NCI-H510A treated with DMSO at 0.1 percent for 48 hours (cell line): Measurements from ENCODE around the gene CCDC136.

Experiments used
- DNase-seq: peaks from one replicate; lab custom pipeline; 2025; lab: John Stamatoyannopoulos, UW

CCDC136 gene

DNA sequence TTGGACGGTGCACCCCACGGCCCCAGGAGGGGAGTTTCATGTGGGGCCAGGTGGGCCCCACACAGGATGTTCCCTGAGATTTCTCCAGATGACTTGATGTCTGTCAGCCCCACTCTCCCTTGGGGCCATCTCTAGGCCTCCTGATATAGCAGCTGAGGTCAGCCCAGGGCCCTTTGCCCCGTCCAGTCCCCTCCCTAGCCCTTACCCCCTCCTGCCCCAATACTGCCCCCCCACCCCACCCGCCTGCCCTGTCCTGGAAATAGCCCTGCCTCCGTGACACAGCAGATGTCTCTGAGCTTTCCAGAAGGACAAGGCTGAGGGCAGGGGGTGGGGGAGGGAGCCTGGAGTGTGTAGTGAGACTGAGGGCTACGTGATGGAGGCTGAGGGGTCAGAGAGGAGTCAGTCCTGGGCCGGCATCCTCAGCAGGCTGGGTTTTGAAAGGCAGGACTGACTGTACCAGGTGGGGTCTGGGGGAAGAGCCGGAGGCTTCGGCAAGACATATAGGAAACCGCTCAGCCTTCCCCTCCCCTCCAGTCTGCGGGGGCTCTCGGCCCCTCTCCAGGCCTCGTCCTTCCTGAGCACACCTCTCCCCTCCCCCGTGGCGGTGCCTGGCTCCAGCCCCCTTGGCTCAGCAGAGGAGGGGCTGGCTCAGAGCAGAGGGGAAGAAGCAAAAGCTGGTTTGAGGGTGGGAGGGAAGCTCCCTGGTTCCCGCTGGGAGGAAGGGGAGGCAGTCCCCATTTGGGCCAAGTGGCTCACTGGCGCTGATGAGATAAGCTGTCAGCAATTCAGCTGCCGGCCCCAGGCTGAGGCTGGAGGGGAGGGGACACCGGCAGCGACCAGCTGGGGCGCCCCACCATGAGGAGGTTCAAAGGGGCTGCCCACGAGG is 40.5 kb downstream of the CCDC136 start:
- no peak for DNase-seq

DNA sequence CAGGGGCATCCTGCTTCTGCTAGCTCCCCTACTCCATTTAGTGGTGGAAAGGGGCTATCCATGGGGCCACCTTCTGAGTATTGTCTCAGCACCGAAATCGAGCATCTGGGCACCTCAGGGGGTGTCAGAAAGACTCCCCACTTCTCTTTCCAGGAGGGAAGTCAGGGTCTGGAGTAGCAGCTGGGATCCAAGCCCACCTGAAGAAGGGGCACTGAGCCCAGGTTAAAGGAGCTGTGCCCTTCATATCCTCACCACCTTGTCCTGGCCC is 41.0 kb downstream of the CCDC136 start:
- no peak for DNase-seq

DNA sequence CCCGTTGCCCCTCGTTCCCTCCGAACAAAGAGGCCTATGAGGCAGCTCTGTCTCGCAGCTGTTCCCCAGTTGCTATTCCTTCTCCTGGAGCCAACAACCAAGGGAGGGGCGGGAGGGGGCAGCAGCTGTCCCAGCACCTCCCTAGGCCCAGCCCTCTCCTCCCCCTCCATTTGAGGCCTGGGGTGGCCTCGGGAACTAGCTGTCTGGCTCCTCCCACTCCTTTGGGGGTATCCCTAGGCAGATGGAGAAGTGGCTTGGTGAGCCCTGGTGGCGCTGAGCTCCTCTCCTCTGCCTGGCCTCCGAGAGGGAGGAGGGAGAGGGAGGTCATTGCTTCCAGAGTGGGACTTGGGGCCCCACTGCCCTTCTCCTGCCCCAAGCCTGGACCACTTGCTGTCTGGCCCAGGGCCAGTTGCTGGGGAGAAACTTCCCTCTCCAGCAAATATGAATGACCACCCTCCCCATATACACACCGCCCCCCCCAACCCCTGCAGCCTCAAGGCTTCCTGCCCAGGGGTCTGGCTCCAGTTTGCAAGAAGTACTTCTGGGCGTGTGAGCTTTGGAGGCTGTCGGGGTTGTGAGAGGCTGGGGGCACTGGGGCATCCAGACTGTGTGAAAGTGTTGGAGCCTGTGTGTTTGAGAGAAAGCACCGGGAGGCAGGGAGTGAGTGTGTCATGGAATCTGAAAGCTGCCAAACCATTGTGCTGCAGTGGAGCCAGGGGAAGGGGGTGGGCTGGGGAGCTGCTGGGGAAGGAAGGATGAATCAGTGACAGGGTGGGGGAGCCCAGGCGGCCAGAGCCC is 41.6 kb downstream of the CCDC136 start:
- DNase-seq, result no peak

DNA sequence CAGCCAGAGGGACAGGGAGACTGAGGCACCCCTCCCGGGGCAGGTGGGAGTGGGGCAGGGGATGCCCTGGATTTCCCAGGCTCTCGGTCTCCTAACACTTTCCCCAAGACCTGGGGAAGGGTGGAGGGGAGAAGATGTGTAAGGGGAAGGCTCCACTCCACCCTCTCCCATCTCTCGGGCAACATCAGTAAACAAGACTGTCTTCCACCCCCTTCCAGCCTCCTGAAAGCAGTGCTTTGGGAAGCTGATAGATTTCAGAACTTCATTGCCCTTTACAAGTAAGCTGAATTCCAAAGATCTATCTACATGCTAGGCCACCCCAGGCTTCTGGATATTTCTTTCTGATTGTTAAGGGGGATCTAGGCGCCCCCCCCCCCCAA is 42.2 kb downstream of the CCDC136 start:
- no peak for DNase-seq

DNA sequence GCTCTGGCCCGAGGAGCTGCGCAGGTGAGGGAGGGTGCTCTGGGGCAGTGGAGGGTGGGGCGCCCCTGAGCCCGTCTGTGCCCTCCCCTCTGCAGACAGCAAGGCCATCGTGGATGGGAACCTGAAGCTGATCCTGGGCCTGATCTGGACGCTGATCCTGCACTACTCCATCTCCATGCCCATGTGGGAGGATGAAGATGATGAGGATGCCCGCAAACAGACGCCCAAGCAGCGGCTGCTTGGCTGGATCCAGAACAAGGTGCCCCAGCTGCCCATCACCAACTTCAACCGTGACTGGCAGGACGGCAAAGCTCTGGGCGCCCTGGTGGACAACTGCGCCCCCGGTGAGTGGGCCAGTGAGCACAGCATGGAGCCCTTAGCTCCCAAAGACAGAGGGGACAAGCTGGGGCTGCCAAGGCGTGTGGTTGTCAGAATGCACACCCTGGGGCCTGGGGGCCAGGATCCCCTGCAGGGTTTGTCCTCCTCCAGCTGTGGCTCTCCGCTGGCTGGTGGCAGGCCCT is 43.5 kb downstream of the CCDC136 start:
- DNase-seq, result no peak

DNA sequence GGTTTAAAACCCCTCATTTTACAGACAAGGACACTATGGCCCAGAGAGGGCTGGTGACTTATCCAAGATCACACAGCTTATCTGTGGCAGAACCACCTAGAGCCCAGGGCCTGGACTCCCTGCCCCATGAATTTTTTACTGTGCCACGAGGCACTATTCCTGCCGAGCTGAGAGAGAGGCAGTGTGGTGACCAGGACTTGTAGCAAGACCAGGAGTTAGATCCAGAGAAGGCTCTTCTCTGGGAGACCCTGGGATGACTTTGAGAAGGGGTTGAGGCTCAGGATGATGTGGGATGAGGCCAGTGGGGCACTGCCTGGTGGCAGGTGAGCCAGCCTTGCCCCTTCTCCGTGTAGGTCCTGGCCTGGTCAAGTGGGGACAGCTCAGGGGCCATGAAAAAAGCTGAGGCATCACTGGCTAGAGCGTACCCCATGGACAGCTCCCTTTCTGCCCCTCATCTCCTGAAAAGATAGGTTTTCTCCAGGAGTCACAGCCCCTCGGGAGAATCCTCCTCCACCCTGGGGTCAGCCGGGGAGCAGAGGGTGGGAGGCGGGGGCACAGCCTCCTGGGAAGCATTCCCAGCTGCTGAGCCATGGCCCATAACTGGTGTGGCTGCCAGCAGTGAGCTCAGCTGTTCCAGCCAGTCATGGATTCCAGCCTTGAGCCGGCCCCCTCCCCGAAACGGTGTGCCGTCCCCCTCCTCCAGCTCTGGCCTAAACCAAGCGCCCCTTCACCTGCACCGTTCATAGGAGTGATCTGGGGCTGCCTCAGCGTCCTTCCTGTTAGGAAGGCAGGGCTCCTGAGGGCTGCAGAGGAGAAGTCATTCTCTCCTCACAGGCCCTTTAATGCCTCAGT is 44.2 kb downstream of the CCDC136 start:
- no peak for DNase-seq

DNA sequence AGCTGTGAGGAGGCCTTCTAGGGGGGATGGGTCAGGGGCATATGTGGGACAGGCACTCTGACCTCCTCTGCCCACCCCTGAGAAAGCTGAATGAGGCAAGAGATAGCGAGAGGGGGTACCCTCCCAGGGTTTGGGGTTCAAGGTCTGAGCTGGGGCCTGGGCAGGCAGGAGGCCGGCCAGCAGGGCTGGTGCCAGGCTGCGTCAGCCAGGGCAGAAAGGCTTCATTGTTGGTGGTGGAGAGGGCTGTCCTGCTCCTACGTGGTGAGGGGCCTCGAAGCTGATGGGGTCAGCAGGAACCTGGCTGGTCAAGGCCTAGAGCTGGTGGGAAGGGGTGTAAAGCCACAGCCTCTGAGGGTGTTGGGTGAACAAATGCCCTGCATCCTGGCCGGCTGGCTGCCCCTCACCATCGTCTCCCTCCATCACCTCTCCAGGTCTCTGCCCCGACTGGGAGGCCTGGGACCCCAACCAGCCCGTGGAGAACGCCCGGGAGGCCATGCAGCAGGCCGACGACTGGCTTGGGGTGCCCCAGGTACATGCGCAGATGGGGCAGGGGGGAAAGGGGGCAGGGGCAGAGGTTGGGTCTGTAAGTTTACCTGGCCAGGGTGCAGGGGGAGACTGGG is 45.1 kb downstream of the CCDC136 start:
- DNase-seq, result no peak

DNA sequence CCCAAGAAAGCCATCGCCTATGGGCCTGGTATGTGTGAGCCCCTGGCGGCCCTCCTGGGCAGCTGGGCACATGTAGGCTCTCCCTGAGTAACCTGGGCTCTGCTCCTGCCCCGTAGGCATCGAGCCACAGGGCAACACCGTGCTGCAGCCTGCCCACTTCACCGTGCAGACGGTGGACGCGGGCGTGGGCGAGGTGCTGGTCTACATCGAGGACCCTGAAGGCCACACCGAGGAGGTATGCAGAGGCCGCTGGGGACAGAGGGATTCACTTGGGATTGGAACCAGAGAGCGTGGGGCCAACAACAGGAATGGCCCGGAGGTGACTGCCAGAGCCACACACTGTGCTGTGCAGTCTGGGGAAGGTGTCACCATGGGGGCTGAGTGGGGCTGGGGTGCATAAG is 45.8 kb downstream of the CCDC136 start:
- no peak for DNase-seq

DNA sequence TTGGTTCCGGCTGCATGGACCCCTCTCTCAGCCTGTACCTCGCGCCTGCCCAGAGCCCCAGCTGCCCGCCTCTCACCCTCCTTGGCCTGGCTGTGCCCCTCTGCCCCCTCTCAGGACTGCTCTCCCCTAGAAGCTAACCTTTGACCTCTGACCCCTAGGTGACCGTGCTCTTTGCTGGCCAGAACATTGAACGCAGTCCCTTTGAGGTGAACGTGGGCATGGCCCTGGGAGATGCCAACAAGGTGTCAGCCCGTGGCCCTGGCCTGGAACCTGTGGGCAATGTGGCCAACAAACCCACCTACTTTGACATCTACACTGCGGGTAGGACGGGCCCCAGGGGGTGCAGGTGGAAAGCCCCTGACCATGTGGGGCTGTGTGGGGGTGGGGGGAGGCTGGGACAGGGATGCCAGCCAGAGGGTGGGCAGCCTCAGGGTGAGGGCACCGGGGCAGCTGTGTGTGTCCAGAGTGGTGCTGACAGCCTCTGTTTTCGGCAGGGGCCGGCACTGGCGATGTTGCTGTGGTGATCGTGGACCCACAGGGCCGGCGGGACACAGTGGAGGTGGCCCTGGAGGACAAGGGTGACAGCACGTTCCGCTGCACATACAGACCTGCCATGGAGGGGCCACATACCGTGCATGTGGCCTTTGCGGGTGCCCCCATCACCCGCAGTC is 46.5 kb downstream of the CCDC136 start:
- no peak for DNase-seq

DNA sequence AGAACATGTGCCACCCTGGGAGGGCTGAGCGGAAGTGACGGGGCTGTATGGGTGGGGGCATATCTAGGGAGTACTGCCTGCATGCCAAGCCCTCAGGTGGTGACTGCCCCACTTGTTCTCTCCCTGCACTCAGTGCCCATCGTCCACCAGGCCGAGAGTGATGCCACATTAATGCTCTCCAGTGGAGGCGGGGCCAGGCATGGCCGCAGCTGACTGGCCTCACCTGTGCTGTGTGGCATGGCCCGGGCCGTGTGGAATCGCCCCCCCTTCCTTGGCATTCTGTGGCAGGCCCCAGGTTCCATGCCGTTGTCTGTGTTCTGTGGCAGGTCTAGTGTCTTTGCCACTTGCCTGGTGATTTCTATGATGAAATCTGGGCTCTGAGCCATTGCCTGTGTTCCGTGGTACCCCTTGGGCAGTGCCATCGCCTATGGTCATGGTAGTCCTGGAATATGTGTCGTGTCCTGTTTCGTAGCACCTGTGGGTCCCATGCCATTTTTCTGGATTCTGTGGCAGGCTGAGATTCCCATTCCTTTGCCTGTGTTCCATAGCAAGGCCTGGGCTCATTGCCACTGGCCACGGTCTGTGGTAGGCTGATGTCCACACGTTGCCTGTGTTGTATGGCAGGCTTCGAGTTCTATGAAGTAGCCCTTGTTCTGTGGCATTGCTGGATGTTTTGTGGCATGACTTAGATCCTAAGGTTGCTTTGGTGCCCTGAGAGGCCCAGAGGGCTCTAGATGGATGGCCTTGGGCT is 47.4 kb downstream of the CCDC136 start:
- DNase-seq, result no peak

DNA sequence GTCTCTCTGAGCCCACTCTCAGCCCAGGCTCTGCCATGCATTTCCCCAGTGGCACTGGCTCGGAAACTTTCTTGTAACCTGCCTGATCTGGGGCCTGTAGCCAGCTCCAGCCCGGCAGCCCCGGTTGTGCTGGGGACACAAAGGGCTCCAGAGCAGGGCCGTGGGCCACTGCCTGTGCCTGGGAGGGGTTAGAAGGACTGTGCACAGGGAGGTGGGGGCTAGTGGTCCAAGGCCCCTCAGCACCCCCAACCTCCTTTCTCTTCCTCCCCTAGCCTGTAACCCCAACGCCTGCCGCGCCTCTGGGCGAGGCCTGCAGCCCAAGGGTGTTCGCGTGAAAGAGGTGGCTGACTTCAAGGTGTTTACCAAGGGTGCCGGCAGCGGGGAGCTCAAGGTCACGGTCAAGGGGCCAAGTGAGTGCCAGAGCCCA is 48.0 kb downstream of the CCDC136 start:
- DNase-seq, result no peak

DNA sequence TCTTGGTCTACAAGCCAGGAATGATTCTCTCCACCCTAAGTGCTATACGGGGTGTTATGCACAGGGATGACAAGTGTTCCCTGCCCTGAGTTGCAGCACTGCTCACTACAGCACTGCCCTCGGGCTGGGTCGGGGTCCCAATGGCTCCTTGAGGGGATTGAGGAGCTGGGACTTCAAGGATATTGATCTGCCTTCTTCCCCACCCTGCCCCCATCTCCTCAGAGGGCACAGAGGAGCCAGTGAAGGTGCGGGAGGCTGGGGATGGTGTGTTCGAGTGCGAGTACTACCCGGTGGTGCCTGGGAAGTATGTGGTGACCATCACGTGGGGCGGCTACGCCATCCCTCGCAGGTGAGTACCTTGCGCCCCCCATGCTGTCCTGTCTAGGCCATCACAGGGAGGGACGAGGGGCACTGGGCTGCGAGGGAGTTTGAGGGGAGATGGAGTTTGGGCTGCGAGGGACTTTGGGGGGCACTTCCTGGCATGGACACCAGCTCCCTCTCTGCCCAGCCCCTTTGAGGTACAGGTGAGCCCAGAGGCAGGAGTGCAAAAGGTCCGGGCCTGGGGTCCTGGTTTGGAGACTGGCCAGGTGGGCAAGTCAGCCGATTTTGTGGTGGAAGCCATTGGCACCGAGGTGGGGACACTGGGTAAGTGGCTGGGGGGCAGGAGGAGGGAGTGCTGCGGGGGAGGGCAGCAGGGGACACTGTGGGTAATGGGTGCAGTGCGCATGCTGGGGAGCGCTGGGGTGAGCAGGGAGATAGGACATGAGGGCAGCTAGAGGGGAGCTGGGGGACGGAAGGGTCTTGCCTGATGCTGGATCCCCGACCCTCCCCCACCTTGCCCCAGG is 48.8 kb downstream of the CCDC136 start:
- DNase-seq, result no peak

DNA sequence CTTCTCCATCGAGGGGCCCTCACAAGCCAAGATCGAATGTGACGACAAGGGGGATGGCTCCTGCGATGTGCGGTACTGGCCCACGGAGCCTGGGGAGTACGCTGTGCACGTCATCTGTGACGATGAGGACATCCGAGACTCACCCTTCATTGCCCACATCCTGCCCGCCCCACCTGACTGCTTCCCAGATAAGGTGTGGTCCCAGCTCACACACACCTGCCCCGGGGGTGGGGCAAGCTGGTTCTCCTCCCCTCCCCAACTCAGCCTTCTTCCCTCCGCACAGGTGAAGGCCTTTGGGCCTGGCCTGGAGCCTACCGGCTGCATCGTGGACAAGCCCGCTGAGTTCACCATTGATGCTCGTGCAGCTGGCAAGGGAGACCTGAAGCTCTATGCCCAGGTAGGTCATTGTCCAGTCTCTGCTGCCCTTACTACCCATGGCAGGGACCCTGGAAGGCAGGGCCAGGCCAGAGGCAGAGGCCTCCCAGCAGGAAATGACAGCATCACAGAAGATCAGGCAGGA is 49.5 kb downstream of the CCDC136 start:
- DNase-seq, result peak; percentile 52

DNA sequence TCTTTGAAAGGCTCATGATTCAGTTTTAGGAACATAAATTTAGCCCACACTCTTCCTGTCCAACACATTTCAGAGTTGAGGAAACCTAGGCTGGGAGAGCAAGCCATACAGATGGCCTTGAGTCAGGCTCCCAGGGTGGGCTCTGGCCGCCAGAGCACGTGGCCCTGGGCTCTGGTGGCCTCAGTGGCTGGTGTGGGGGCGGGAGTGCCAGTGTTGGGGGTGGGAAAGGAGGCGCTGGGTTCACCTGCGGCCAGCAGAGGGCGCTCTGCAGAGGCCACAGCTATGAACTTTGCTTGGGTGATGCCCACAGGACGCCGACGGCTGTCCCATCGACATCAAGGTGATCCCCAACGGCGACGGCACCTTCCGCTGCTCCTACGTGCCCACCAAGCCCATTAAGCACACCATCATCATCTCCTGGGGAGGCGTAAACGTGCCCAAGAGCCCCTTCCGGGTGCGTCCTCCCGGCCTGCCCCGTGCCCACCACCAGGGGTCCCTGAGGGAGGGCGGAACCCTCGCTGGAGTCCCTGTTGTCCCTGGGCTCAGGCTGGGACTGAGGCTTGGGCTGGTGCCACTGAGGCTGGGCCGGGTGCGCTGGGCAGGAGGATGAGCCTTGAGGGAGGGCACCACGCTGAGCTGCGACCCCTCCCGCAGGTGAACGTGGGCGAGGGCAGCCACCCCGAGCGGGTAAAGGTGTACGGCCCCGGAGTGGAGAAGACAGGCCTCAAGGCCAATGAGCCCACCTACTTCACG is 50.3 kb downstream of the CCDC136 start:
- DNase-seq, result no peak

DNA sequence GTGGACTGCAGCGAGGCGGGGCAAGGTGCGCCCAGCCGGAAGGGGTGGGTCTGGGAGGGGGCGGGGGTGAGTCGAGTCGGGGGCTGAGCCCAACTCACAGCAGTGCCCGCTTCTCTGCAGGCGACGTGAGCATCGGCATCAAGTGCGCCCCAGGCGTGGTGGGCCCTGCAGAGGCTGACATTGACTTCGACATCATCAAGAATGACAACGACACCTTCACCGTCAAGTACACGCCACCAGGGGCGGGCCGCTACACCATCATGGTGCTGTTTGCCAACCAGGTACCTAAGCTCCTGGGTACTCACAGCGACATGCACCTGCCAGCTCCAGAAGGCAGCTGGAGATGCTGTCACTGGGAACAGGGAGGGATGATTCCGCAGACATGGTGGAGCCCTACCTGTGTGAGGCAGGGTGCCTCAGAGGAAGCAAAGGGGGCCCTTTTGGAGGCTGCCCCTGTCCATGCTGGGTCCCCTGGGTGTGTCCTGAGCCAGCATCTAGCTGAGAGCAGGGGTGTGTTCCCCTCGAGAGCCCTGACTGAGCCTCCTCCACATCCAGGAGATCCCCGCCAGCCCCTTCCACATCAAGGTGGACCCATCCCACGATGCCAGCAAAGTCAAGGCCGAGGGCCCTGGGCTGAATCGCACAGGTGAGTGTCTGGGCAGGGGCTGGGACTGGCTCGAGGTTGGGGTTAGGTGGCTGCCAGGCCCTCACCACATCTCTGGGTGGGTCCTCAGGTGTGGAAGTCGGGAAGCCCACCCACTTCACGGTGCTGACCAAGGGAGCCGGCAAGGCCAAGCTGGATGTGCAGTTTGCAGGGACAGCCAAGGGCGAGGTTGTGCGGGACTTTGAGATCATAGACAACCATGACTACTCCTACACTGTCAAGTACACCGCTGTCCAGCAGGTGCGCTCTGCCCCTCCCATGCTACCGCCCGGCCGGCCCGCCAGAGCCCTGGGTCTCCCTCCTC is 51.2 kb downstream of the CCDC136 start:
- DNase-seq, result peak; percentile 16

DNA sequence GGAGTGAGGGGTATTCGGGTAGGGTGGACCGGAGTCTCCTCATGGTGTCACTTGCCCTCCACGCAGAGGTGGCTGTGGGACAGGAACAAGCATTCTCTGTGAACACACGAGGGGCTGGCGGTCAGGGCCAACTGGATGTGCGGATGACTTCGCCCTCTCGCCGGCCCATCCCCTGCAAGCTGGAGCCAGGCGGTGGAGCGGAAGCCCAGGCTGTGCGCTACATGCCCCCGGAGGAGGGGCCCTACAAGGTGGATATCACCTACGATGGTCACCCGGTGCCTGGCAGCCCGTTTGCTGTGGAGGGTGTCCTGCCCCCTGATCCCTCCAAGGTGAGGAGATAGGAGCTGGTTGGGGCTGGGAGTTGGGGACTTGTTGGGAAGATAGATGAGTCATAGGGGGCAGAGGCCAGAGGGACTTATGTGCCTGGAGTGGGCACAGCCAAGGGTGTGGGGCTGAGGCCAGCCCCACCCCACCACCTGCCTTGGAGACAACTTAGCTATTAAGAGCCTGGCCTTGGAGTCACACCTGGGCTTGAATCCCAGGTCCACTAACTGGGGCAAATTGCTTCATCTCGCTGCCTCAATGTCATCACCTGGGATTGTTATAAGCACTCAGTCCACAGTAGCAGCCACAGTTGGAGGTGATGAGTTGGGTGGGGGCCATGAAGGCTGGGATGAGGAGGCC is 52.3 kb downstream of the CCDC136 start:
- no peak for DNase-seq

DNA sequence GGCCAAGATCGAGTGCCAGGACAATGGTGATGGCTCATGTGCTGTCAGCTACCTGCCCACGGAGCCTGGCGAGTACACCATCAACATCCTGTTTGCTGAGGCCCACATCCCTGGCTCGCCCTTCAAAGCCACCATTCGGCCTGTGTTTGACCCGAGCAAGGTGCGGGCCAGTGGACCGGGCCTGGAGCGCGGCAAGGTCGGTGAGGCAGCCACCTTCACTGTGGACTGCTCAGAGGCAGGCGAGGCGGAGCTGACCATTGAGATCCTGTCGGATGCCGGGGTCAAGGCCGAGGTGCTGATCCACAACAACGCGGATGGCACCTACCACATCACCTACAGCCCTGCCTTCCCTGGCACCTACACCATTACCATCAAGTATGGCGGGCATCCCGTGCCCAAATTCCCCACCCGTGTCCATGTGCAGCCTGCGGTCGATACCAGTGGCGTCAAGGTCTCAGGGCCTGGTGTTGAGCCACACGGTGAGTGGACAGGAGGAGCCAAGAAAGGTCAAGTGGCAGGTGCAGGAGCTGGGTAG is 53.1 kb downstream of the CCDC136 start:
- no peak for DNase-seq
